ENCODE measurements around the gene ABI3BP.

DNA sequence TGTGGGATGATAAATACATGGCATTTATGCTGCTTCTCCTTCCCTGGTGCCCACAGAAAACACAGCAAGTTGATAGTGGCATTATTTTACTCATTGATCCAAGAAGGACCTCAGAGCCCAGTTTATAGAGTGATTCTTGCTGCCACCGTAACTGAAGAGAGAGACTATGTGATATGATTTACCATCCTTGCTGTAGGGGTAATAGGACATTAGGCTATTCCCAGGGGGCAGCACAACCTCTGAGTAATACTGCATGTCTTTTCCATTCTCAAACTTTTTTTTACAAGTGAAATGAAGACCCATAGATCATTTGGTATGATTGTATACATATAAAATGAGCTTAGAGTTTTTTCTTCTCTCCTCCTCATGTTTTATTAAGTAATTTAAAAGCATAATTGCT is 136.4 kb downstream of the ABI3BP start:
- TF ChIP-seq EZH2phosphoT487 (IDR thresholded peaks at IDR 0.05; ENCODE audit: insufficient read depth, low read depth) (no peak), EZH2 (IDR thresholded peaks at IDR 0.05; ENCODE audit: insufficient read depth, poor library complexity, severe bottlenecking) (no peak)

All from GM23248 (cell line).